WTC11 (cell line): Measurements from ENCODE around the gene SMIM24. TPM values are rescaled to one million over a fixed set of nuclear protein-coding genes. Genes with fewer than 3 reads are reported as not detected.

Experiments used
- ATAC-seq: fragments of 200-7000 bp; cut with Tn5 transposase; 2 replicates; pipeline ENCODE4 v1.10.0; 2021; ENCODE audit warnings: mild to moderate bottlenecking, moderate library complexity
- CTCF ChIA-PET: fragments of 300-600 bp; sonication (Branson Sonifier 250); formaldehyde crosslinking; loops from one replicate; lab custom pipeline; 2021; ENCODE audit warnings: antibody characterized with exemption; lab: Charles Lee
- POLR2A ChIA-PET: fragments of 350-600 bp; sonication (Branson Sonifier 250); formaldehyde crosslinking; loops from one replicate; lab custom pipeline; 2021; ENCODE audit warnings: antibody characterized with exemption; lab: Charles Lee
- DNase-seq: peaks from one replicate; pipeline ENCODE4 v3.0.0; 2021; ENCODE audit warnings: low spot score
- H3K27ac Mint-ChIP-seq: 2 replicates; pipeline ENCODE4 v1.8.0; 2021; ENCODE audit warnings: mixed read lengths
- H3K27me3 Mint-ChIP-seq: 2 replicates; pipeline ENCODE4 v1.8.0; 2021; ENCODE audit warnings: low read depth, mild to moderate bottlenecking, moderate library complexity, mixed read lengths
- H3K36me3 Mint-ChIP-seq: 2 replicates; pipeline ENCODE4 v1.8.0; 2021; ENCODE audit warnings: mixed read lengths
- H3K4me1 Mint-ChIP-seq: 2 replicates; pipeline ENCODE4 v1.8.0; 2022; ENCODE audit warnings: mixed read lengths
- H3K4me3 Mint-ChIP-seq: 2 replicates; pipeline ENCODE4 v1.8.0; 2021; ENCODE audit warnings: mild to moderate bottlenecking, moderate library complexity, mixed read lengths
- H3K9me3 Mint-ChIP-seq: 2 replicates; pipeline ENCODE4 v1.8.0; 2021; ENCODE audit warnings: mixed read lengths
- AR ChIP-seq: fragments of 250-450 bp; sonication (Bioruptor Pico); IDR thresholded peaks from 2 replicates; pipeline ENCODE4 v1.9.0; 2021; ENCODE audit warnings: mild to moderate bottlenecking
- ATF1 ChIP-seq: sonication (generic); formaldehyde crosslinking; IDR thresholded peaks from 2 replicates; pipeline ENCODE4 v1.8.1; 2023; ENCODE audit warnings: mild to moderate bottlenecking, moderate library complexity, missing genetic modification reagents
- ATF3 ChIP-seq: sonication (generic); formaldehyde crosslinking; conservative IDR thresholded peaks from 2 replicates; pipeline ENCODE4 v1.8.1; 2022; ENCODE audit warnings: mild to moderate bottlenecking, missing genetic modification reagents
- FOXP1 ChIP-seq: sonication (generic); formaldehyde crosslinking; IDR thresholded peaks from 2 replicates; pipeline ENCODE4 v1.8.0; 2022; ENCODE audit warnings: missing genetic modification reagents, mild to moderate bottlenecking, moderate library complexity, borderline replicate concordance
- JUN ChIP-seq: sonication (generic); formaldehyde crosslinking; IDR thresholded peaks from 2 replicates; pipeline ENCODE4 v1.8.0; 2023; ENCODE audit warnings: mild to moderate bottlenecking, missing genetic modification reagents
- KAT7 ChIP-seq: sonication (generic); formaldehyde crosslinking; IDR thresholded peaks from 2 replicates; pipeline ENCODE4 v1.8.1; 2023; ENCODE audit warnings: missing genetic modification reagents, mild to moderate bottlenecking, borderline replicate concordance
- NFE2L1 ChIP-seq: sonication (generic); formaldehyde crosslinking; IDR thresholded peaks from 2 replicates; pipeline ENCODE4 v1.8.1; 2023; ENCODE audit warnings: missing genetic modification reagents
- NFYB ChIP-seq: sonication (generic); formaldehyde crosslinking; conservative IDR thresholded peaks from 2 replicates; pipeline ENCODE4 v1.8.0; 2022; ENCODE audit warnings: low read depth, missing genetic modification reagents
- OVOL2 ChIP-seq: fragments of 250-450 bp; sonication (Bioruptor Pico); IDR thresholded peaks from 2 replicates; pipeline ENCODE4 v1.9.0; 2021; ENCODE audit warnings: mild to moderate bottlenecking, borderline replicate concordance
- SP1 ChIP-seq: sonication (generic); formaldehyde crosslinking; conservative IDR thresholded peaks from 2 replicates; pipeline ENCODE4 v1.8.1; 2022; ENCODE audit warnings: missing genetic modification reagents
- ZNF317 ChIP-seq: sonication (generic); formaldehyde crosslinking; IDR thresholded peaks from 2 replicates; pipeline ENCODE4 v1.8.1; 2023; ENCODE audit warnings: low read depth, mild to moderate bottlenecking, moderate library complexity, missing genetic modification reagents, borderline replicate concordance
- ZNF396 ChIP-seq: fragments of 250-450 bp; sonication (Bioruptor Pico); IDR thresholded peaks from 2 replicates; pipeline ENCODE4 v1.8.0; 2021; ENCODE audit warnings: mild to moderate bottlenecking, moderate library complexity, borderline replicate concordance
- ZNF532 ChIP-seq: fragments of 250-450 bp; sonication (Bioruptor Pico); IDR thresholded peaks from 2 replicates; pipeline ENCODE4 v1.9.0; 2021; ENCODE audit warnings: mild to moderate bottlenecking, borderline replicate concordance
- total RNA-seq: library from RNA; stranded (reverse); gene quantifications from 3 replicates; pipeline ENCODE4 v1.2.3, GENCODE V29; 2021

Gene SMIM24
- total RNA-seq, 1 experiment from 2014 or later = 2.8 TPM

- TF ChIP-seq ZNF532 (CRISPR knock-in tag) (no peak), ATF3 (CRISPR knock-in tag) (no peak)
These were observed 13.3 kb upstream of the SMIM24 start (continued) for GRCh38 chr19:3493651-3494050.

- ATAC-seq (no peak), DNase-seq (no peak)
- H3K4me1 Mint-ChIP-seq = no peaks in the 10 kb centered on the region
- ChIA-PET POLR2A (no interaction called here), CTCF (interaction anchor here (0.6 to 2.3 kb wide), 2 partner anchors 8 to 552 kb away, joined by 3 to 16 read pairs; no protein-coding TSS in a partner anchor)
- no peak overlapping the region for H3K4me3 Mint-ChIP-seq
- peaks cover 28% of the 10 kb centered on the region for H3K36me3 Mint-ChIP-seq
- no peak overlapping the region for H3K27ac Mint-ChIP-seq
- no peaks in the 10 kb centered on the region for H3K27me3 Mint-ChIP-seq
- no peak for TF ChIP-seq ATF1 (CRISPR knock-in tag)
- TF ChIP-seq AR = no peak
- no peak for TF ChIP-seq ZNF532 (CRISPR knock-in tag)
- TF ChIP-seq JUN (CRISPR knock-in tag) = no peak
- TF ChIP-seq FOXP1 = no peak
- no peak for TF ChIP-seq NFE2L1 (CRISPR knock-in tag)
- no peak for TF ChIP-seq KAT7 (CRISPR knock-in tag)
- no peak for TF ChIP-seq ZNF396 (CRISPR knock-in tag)
- TF ChIP-seq SP1 = no peak
- no peaks in the 10 kb centered on the region for H3K9me3 Mint-ChIP-seq
These were observed 12.6 kb upstream of the SMIM24 start for GRCh38 chr19:3492919-3493318.

- Mint-ChIP-seq H3K4me1 (no peaks in the 10 kb centered on the region), H3K4me3 (no peak overlapping the region), H3K36me3 (peaks cover 22% of the 10 kb centered on the region), H3K9me3 (no peaks in the 10 kb centered on the region), H3K27ac (no peak overlapping the region), H3K27me3 (no peaks in the 10 kb centered on the region)
- ChIA-PET POLR2A (no interaction called here), CTCF (interaction anchor here (1.4 kb wide), 1 partner anchor 11 kb away, joined by 3 read pairs; no protein-coding TSS in a partner anchor)
- DNase-seq = no peak
- TF ChIP-seq ZNF317 = no peak
- TF ChIP-seq OVOL2 (CRISPR knock-in tag) = no peak
- no peak for TF ChIP-seq NFYB (CRISPR knock-in tag)
- no peak for TF ChIP-seq JUN (CRISPR knock-in tag)
- ATAC-seq = no peak
These were observed 12.0 kb upstream of the SMIM24 start for GRCh38 chr19:3492131-3492839.
